ENCODE data around the gene SFSWAP.
"Not testable (repeated sequence)": the region's sequence is repeated elsewhere in the genome, so short reads cannot be mapped to it uniquely, and the experiment has no call there.

Gene SFSWAP

GRCh38 chr12:131699434-131699833 is 11.5 kb upstream of the SFSWAP start:
- intact Hi-C loops (cut with DNase I): no loop called here
- no peak for DNase-seq

- intact Hi-C loops (cut with DNase I): no loop called here
- no peak for DNase-seq
Measured at GRCh38 chr12:131700271-131700670, 10.6 kb upstream of the SFSWAP start.

- intact Hi-C loops (cut with DNase I): no loop called here
- DNase-seq: peak in 1 of 10 donors; percentile 60
Measured at GRCh38 chr12:131701705-131702572, 9.0 kb upstream of the SFSWAP start.

GRCh38 chr12:131702573-131702877 is 8.4 kb upstream of the SFSWAP start:
- intact Hi-C loops (cut with DNase I): no loop called here
- peak in 1 of 10 donors; percentile 55 for DNase-seq

GRCh38 chr12:131703161-131703560 is 7.7 kb upstream of the SFSWAP start:
- intact Hi-C loops (cut with DNase I): no loop called here

GRCh38 chr12:131704509-131704908 is 6.4 kb upstream of the SFSWAP start:
- intact Hi-C loops (cut with DNase I): no loop called here
- DNase-seq: no peak

More at GRCh38 chr12:131703161-131703560, 7.7 kb upstream of the SFSWAP start:
- no peak for DNase-seq

GRCh38 chr12:131706709-131707108 is 4.2 kb upstream of the SFSWAP start:
- peak in 1 of 10 donors; percentile 49 for DNase-seq
- intact Hi-C loops (cut with DNase I): not testable (repeated sequence)

GRCh38 chr12:131709226-131709625 is 1.7 kb upstream of the SFSWAP start:
- intact Hi-C loops (cut with DNase I): no loop called here
- no peak for DNase-seq

- DNase-seq: no peak
- intact Hi-C loops (cut with DNase I): loop anchor here (2.0 kb wide), 1 partner anchor 103 kb away; no protein-coding TSS in a partner anchor
Measured at GRCh38 chr12:131711551-131712205, 788 bp downstream of the SFSWAP start.

- intact Hi-C loops (cut with DNase I): no loop called here
Measured at GRCh38 chr12:131713349-131713748, 2.5 kb downstream of the SFSWAP start.

GRCh38 chr12:131714759-131715158 is 3.9 kb downstream of the SFSWAP start:
- intact Hi-C loops (cut with DNase I): no loop called here

More at GRCh38 chr12:131713349-131713748, 2.5 kb downstream of the SFSWAP start:
- no peak for DNase-seq

GRCh38 chr12:131716282-131716681 is 5.4 kb downstream of the SFSWAP start:
- DNase-seq: no peak
- intact Hi-C loops (cut with DNase I): no loop called here

More at GRCh38 chr12:131714759-131715158, 3.9 kb downstream of the SFSWAP start:
- DNase-seq: no peak

- intact Hi-C loops (cut with DNase I): loop anchor here (10.0 kb wide), 1 partner anchor 105 kb away; the partner anchor contains the start of gene MMP17
- DNase-seq: no peak
Measured at GRCh38 chr12:131720241-131720640, 9.4 kb downstream of the SFSWAP start.

GRCh38 chr12:131720921-131721320 is 10.0 kb downstream of the SFSWAP start:
- no peak for DNase-seq
- intact Hi-C loops (cut with DNase I): loop anchor here (10.0 kb wide), 1 partner anchor 104 kb away; the partner anchor contains the start of gene MMP17

GRCh38 chr12:131721548-131721947 is 10.7 kb downstream of the SFSWAP start:
- intact Hi-C loops (cut with DNase I): loop anchor here (10.0 kb wide), 1 partner anchor 103 kb away; the partner anchor contains the start of gene MMP17
- DNase-seq: no peak

- intact Hi-C loops (cut with DNase I): loop anchor here (10.0 kb wide), 1 partner anchor 101 kb away; the partner anchor contains the start of gene MMP17
- no peak for DNase-seq
Measured at GRCh38 chr12:131723532-131723931, 12.6 kb downstream of the SFSWAP start.

GRCh38 chr12:131724534-131724933 is 13.6 kb downstream of the SFSWAP start:
- intact Hi-C loops (cut with DNase I): loop anchor here (10.0 kb wide), 1 partner anchor 100 kb away; the partner anchor contains the start of gene MMP17

GRCh38 chr12:131725503-131725902 is 14.6 kb downstream of the SFSWAP start:
- DNase-seq: peak in 2 of 10 donors; percentile 46 to 89

More at GRCh38 chr12:131724534-131724933, 13.6 kb downstream of the SFSWAP start:
- DNase-seq: no peak

GRCh38 chr12:131728720-131729119 is 17.8 kb downstream of the SFSWAP start:
- intact Hi-C loops (cut with DNase I): loop anchor here (10.0 kb wide), 1 partner anchor 96 kb away; the partner anchor contains the start of gene MMP17
- no peak for DNase-seq

More at GRCh38 chr12:131725503-131725902, 14.6 kb downstream of the SFSWAP start:
- intact Hi-C loops (cut with DNase I): loop anchor here (10.0 kb wide), 1 partner anchor 99 kb away; the partner anchor contains the start of gene MMP17

GRCh38 chr12:131729254-131729955 is 18.5 kb downstream of the SFSWAP start:
- no peak for DNase-seq
- intact Hi-C loops (cut with DNase I): loop anchor here (10.0 kb wide), 1 partner anchor 95 kb away; the partner anchor contains the start of gene MMP17
